SW480 (cell line): Measurements from ENCODE around the gene RALB.

Source experiments
- DNase-seq: peaks from one replicate; pipeline ENCODE4 v3.0.0-alpha.2; 2016; ENCODE audit warnings: low spot score

Gene RALB, protein sequence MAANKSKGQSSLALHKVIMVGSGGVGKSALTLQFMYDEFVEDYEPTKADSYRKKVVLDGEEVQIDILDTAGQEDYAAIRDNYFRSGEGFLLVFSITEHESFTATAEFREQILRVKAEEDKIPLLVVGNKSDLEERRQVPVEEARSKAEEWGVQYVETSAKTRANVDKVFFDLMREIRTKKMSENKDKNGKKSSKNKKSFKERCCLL

DNA sequence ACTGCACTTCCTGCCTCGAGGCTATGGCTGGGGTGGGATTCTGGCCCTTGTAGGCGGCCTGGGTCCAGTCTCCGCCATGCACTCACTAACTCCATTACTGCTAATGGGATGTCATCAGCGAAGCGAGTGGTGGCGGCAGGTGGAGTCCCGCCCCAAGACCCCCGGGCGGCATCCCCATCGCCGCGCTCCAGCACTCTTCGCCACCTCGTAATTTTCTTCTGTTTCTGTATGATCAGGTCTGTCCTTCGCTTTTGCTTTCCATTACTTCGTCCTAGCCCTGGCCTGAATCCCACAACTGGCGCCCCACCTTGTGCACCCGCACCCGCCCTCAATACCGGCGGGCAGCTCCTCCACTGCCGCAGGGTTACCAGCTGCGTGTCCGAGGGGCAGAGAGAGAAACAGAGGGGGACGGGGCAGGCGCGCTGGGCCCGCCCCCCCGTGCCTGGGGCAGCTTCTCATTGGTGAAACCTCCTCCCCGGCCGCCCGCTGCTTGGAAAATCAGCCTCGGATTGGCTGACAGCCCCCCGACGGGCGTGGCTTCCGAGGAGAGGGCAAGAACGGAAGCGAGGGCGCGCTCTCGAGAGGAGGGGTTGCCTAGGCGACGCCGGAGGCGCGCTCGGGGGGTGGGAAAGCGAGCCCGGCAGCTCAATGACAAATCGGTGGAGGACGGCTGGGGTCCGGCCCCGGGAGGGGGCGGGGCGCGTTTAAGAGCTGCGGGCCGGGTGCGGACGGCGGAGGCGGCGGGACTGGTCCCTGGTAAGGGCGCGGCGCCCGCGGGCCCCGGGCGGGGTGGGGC, at the start of gene RALB:
Gene RALB, plus strand, starts transcription at position 628 of the 796 bp plus-strand sequence. CDS start 25,813 bp downstream, outside the sequence.
- DNase-seq = peak; percentile 97

DNA sequence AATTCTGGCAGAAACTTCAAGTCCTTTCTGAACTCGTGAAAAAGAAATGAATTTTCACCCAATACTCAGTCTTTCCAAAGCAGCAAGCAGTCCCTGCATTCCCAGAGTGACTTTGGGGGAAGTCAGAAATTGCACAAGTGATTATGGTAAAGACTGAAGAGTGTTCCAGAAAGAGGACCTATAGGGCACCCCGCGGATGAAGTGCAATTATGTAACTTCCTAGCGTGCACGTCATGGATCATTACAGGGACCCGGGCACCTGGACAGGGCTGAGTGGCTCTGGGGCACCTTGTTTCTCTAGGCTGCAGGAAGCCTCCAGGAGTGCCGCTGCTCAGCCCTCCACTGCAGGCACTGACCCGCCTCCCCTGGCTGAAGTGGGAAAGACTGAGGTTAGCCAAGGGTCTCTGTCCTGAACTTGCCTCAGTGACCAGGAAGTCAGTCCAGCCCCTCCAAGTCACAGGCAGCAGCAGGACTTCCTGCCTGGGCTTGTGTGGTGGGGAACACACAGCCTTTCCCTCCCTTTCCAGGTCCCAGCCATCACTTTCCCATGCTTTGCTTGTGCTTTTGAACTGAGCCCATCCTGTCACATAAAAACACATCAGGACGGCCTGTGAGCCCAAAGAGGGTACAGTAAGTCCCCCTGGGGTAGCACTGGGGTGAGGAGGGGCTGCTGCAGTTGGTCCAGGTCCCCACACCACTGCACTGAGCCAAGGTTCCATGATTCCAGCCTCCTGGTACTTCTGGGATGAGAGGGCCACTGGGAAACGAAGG, 49.2 kb upstream of the RALB start:
- no peak for DNase-seq

DNA sequence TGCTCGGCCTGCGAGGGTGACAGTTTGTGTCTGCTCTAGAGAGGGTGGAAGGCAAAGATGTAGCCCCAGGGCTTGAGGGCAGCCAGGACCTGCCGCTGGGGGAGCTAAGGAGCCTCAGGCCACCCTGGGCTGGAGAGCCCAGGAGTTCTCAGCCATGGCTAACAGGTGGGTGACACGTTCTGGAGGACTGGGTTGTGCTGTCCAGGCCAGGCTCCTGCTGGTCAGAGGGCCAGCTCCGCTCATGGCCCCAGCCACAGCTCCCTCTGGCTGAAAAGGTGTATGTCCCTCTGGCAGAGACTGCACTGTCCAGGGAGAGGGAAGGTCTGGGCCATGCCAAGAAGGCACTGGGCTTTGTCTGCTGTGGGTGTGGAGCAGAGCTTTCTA, 48.6 kb upstream of the RALB start:
- DNase-seq = no peak

DNA sequence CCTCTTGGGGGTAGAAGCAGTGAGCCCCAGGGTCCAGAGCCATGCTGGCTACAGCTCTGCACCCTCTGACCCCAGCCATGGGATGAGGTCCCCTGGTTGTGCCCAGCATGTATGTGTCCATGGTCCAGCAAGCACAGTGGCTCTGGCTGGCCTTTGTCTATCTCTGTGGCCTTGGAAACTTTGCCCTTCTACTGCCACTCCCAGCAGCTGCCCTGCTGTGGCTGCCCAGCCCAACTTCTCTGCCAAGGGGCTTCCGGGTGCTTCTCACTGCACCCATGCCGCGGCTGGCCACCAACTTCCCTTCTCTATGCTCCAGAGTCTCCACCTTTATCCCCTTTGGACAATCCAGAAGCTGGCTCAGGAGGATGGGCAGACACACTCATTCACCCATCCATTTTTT, 48.2 kb upstream of the RALB start:
- no peak for DNase-seq

DNA sequence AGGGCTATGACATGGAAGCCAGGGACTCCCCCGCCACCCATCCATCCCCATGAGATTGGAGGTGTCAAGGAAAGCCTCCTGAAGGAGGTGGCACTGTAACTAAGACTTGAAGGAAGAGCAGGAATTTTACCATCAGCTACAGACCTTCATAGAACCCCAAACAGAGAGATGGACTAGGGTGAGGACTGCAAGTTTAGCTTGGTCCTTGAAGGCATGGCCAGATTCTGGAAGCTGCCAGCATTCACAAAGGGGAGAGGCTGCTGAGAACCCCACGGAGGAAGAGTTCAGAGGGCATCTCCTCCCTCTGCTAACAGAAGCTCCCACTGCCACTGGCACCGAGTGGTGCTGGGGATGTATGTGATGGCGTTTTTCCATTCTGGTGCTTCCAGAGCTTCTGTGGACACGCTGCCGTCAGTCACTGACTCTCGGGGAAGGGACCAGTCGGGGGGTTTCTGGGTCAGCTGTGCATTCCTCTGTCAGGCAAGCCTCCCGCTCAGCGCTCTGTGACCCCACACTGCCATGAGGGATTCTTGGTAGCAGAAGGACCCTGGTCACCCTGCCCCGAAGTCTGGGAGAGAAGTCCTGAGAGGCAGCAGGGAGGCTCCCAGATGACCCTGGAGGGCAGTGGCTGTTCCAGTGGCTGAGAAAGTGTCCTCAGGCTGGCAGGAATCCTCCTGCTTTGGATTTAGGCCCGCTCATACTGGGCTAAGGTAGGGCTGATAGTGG, 47.5 kb upstream of the RALB start:
- no peak for DNase-seq

DNA sequence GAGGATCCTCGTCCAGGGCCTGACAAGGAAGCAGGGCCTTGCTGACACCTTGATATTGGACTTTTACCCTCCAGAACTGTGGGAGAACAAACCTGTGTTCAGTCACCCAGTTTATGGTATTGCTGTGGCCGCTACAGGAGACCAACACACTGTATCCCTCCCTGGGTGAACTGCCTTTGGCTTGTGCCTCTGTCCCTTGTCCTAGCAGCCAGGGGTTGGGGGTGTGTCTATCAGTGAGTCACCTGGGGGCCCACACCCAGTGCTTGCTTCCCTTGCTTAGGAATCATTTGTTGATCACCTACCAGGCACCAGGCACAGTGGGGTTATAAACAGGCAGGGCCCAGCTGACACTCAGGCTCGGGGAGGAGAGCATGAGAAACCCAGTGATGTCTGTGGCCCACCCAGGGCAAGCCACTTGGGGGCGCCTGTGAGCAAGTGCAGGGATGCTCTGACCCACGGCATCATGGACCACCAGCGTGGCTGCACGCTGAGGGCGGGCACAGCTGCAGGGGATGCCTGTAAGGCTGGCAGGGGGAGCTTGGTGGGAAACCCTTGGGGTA, 46.5 kb upstream of the RALB start:
- peak; percentile 13 for DNase-seq

DNA sequence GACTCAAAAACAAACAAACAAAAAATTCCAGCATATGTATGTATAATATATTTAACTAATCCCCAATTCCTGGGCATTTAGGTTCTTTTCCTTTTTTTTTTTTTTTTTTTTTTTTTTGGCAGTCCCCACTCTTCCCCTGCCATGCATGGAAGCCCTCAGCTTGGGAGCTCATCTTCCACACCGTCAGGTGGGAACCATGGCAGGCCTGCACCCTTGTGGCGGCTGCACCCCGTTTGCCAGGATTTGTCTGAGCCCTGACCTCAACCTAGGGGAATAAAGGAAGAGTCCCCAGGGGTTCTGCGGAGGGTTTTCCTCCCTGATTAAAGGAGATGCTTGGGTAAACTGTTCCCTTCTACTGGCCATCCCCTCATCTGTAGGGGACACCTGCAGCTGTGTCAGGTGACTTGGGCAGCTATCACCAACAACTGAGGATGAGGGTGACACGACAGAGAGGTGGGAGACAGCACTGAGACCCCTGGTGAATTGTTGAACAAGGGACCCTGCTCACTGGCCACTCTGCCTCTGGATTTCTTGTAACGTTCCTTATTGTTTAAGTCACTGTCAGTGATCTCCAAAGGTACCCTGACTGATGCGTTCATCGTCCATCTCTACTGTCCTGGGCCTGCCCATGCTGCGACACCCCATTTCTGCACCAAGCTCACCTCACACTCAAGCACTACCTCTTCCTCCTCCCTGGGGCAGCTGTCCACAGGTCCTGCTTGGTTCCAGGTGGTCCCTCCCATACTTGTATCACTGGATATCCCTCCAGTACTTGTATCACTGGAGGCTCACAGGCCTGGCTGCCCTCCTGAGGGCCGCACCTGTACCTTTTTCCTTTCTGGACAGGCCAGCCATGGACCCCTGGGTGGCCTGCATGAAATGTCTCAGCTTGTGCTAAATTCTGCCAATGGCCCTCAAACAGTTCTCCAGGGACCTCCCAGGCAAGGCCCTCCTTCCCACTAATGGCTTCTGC, 44.0 kb upstream of the RALB start:
- DNase-seq = no peak

DNA sequence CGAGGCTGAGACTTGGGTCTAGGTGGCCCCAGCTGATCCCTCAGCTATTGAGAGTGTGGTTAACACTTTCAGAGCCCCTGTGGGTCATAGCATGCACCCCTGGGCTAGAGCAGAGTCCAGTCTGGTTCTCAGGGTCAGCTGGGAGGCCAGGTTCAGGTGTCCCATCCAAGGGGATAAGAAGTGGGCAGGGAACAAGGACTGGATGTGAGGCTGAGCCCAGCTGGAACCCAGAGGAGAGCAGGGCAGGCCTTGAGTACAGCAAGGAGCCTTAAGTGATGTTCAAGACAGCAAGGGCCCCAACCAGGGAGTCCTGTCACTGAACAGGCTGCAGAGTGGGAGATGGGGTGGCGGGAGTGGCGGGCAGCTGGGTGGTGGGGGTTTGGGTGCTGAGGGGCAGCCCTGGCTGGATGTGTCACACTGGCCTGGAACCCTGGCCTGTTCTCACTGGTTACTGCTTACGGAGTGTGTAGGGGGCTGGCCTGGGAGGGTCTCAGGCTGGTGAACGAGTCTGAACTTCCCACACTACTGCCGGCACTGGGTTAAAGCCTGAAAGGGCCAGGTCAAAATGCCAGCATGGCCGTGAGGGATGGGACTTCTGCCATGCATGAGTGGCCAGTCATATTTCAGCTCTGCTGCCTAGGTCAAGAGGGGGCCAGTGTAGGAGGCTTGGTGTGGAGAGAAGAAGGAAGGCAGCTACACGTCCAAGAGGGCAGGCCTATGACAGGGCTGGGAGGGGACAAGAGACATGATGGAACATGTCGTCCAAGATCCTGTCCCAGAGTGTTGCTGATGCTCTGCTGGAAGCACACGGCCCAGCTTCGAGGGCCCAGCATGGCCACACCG, 43.0 kb upstream of the RALB start:
- DNase-seq = no peak

DNA sequence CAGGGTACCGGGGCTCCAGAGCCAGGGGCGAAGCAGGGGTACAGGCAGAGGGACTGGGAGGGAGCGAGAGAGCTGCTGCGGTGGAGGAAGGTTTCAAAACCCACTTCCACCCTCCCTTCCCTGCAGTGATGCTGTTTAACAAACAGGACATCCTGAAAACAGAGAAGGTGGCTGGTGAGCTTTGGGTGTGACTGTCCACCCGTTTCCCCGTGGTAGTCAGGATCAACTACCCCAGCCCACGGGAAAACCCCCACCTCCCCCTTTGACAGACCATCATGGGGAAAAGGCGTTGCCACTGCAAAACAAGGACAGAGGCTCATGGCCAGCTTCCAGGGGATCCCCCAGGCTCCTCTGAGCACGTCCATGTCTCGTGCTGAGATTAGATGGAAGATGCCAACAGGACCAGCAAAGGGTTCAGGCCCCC, 42.4 kb upstream of the RALB start:
- DNase-seq = no peak

DNA sequence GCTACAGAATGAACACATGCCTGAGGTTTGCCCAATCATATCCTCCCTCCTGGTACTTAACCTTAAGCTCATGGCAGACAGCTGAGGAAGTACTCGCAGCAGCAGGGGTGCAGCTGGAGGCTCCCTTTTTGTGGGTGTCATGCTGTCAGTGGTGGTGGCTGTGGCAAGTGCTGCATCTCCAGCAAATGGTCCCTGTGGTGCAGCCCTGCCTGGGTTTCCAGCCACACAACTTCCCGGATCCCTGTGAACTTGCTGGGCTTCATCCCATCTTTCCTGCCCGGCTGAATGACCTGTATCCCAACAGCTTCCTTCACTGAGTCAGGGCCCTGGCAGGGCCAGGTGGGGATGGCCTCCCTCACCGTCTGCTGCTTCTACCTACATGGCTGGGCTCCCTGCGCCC, 34.5 kb upstream of the RALB start:
- DNase-seq = no peak

DNA sequence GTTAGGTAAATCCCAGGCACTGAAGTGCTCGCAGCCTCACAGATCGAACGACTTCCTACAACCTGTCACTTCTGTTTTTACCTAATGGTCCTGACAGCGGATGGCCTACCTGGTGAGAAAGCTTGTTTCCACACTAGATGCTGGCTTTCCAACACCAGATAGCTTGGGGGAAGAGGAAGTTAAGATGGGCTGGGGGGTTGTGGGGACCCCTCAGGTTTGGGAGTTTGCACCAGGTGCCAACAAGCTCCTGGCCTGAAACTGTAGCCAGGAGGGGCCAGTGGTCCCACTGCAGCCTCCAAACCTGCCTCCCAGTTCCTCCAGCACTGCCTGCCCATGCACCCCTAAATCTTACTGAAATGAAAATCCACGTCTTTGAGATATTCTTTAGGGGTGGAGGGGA, 33.4 kb upstream of the RALB start:
- no peak for DNase-seq

DNA sequence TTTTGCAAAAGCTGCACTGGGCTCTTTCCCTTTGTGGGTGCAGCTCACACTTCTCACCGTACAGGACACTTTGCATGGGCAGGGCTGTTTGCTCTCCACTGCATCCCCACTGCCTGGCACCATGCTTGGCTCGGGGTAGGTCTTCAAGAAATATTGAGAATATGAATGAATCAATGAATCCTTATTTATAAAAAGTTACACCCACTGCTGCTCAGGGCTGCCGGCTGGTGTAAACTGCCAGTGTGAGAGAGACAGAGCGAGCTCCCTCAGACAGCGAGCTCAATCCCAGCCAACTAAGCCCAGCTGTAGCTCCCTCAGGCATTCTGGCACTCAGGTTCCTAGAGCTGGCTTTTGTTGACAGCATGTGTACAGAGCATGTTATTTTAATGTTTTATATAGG, 32.9 kb upstream of the RALB start:
- DNase-seq = no peak

DNA sequence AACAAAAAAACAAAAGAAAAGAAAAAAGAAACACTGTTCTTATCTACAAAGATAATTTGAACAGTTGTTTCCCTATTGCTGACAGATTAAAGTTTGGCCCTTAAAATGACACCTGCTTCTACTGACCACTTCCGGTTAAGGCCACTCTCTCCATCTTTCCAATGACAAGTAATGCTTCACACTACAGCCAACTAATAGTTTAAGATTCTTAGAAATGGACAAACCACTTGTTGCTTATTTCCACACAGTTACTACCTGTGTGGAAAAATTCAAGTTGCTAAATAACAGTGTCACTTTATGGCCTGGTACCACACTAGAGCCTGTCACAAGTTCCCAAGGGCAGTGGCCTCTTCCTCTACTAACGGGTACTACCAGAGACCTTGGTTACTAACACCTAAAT, 31.9 kb upstream of the RALB start:
- DNase-seq = no peak

DNA sequence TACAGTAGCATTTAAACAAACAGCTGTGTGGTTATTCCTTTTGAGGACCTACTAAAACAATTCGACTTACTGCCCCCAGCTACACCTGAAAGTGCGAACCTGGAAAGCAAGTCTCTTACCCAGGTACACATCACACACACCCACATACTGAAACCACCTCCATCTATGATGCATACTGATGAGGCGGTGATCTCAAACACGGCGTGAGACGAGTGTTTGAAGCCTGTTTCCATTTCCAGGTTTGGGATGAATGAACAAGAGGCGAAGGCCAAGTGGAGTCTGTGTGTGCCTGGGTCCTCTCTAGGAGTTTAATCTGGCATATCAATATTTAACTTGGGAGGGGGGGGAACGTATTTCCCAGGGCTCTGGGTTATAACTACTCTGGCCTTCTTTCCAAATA, 31.0 kb upstream of the RALB start:
- DNase-seq = no peak

DNA sequence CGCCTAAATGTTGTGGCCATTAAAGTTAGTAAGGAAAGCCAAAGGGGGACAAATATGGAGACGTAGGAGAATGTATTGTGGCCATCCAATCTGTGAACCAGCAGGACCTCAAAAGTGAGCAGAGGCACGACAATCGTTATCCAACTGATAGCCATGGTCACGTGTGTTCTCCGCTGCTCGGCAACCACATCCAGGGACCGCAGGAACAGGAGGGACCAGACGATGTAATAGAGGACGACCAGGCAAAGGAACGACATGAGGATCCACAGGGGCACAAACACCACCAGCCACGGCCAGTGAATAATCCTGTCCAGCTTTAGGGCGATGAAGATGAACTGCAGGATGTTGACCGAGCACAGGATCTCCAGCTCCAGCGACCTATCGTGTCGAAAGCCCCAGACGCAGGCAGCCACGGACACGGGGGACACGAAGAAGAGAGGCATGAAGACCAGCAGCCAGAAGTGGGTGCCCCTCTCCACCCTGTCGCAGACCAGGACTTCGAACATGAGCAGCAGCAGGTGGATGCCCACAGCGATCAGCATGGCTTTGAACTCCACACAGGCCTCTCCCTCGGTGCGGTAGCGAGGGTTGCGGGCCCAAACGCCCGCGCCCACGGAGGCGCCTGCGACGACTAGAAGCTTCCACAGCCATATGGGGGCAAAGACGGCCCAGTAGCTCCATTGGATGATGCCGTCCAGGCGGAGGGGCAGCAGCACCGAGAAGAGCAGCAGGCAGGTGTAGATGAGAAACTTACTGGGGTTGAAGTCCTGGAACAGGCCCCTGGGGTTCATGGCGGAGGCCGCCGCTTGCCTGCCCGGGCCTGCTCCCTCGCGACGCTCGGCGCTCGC, 30.2 kb upstream of the RALB start:
- DNase-seq = no peak

DNA sequence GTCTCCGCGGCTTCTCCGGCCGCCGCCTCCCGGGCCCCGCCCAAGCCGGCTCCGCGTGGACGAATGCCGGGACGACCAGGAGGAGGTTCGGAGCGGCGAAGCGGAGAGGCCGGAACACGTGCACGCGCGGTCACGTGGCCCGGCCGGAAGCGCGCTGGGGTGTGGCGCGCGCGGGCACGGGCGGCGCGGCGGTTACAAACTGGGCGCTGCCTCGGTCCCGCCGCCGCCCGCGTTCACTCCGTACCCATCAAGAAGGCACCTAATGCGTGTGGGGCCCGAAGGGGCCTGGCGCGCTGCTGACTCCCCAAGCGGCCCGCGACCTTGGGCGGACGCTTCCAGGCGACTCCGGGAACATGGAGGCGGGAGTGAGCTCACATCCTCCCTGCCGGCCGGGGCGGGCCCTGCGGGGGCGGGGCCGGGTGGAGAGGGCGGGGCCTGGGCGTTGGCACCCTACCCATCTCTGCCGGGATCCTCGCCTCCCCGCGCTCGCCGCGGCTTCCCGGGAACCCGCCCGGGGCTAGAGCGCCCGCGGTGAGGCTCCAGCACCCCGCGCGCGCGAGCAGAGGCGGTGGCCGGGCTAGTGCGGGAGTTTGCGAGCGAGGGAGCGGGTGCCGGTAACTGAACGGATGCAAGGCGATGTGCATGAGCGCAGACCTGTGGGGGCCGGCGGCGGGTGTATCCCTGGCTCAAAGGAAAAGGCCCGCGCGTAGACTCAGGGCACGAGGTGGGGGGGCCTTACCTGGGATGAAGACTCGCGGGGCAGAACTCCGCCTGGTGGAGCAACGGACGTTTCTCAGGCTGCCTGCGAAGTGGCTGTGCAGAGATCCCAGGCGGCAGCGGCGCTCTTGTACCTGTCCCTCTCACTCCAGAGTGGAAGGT, 29.4 kb upstream of the RALB start, which contains the start of gene TMEM185B:
Gene TMEM185B, minus strand, starts transcription at position 367 of the 879 bp plus-strand sequence. CDS start 424 bp downstream, outside the sequence.
- peak; percentile 86 for DNase-seq

DNA sequence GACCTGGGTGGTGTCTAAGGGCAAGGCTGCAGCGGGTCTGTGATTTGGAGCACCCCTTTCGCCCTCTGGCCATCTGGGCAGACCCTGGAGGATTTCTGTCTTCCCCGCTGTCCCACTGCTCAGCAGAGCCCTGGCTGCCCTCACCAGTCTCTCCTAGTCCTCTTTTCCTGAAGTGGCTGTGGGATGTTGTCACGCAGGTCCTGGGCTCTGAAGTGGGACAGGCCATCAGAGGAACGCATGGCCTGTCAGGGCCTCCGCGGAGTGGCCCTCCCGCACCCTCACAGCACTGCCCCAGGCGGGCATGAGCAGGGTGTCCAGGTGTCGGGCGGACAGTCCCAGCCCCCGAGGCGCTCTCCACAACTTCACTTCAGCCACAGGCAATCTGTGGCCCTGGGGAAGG, 28.4 kb upstream of the RALB start:
- no peak for DNase-seq
